OCI-LY7 (cell line): ENCODE data around the gene S100A7A. TPM values are rescaled to one million over a fixed set of nuclear protein-coding genes. Genes with fewer than 3 reads are reported as not detected.

ENCODE experiments used
- BruUV-seq: library from RNA; stranded (reverse); fragments of 400-500 nt; replicated peaks from 2 replicates; lab custom pipeline; 2021; lab: Mats Ljungman, UMichigan
- CTCF ChIA-PET: fragments of 300-600 bp; sonication (Branson Sonifier 250); formaldehyde crosslinking; loops from one replicate; lab custom pipeline; 2022; ENCODE audit warnings: antibody characterized with exemption; ENCODE audit not compliant: unreplicated experiment; lab: Charles Lee
- POLR2A ChIA-PET: fragments of 300-600 bp; sonication (Branson Sonifier 250); formaldehyde crosslinking; loops from one replicate; lab custom pipeline; 2022; ENCODE audit warnings: antibody characterized with exemption; lab: Charles Lee
- DNase-seq: peaks from one replicate; pipeline ENCODE4 v3.0.0-alpha.2; 2015; ENCODE audit warnings: low spot score
- H2AFZ ChIP-seq: fragments of 200-600 bp; sonication (generic), shearing (Covaris generic); 2 replicates; pipeline ENCODE4 v1.6.1; 2014; ENCODE audit warnings: mild to moderate bottlenecking, antibody characterized with exemption, low read length, moderate library complexity
- H3K27ac ChIP-seq: fragments of 200-600 bp; sonication (generic); 2 replicates; pipeline ENCODE4 v1.5.1; 2014; ENCODE audit warnings: mixed run types, low read depth, mild to moderate bottlenecking, moderate library complexity, low read length, inconsistent platforms; ENCODE audit not compliant: poor library complexity, severe bottlenecking
- H3K36me3 ChIP-seq: fragments of 200-600 bp; sonication (generic); 2 replicates; pipeline ENCODE4 v1.6.1; 2014; ENCODE audit warnings: mild to moderate bottlenecking, antibody characterized with exemption, low read length, moderate library complexity, mixed read lengths; ENCODE audit not compliant: insufficient read depth
- H3K4me1 ChIP-seq: fragments of 200-600 bp; sonication (generic); 2 replicates; pipeline ENCODE4 v1.5.1; 2014; ENCODE audit warnings: mild to moderate bottlenecking, low read length; ENCODE audit not compliant: insufficient read depth, poor library complexity, severe bottlenecking
- H3K4me2 ChIP-seq: fragments of 200-600 bp; sonication (generic); 2 replicates; pipeline ENCODE4 v1.6.1; 2014; ENCODE audit warnings: mild to moderate bottlenecking, low read length
- H3K4me3 ChIP-seq: fragments of 200-600 bp; sonication (generic); 2 replicates; pipeline ENCODE4 v1.5.1; 2014; ENCODE audit warnings: mild to moderate bottlenecking, low read depth, low read length; ENCODE audit not compliant: poor library complexity, severe bottlenecking
- H3K79me2 ChIP-seq: fragments of 200-600 bp; sonication (generic); 2 replicates; pipeline ENCODE4 v1.6.1; 2016; ENCODE audit warnings: low read depth, mild to moderate bottlenecking, low read length, moderate library complexity, mixed read lengths; ENCODE audit not compliant: insufficient read depth
- H3K9me2 ChIP-seq: fragments of 200-600 bp; sonication (generic); 2 replicates; pipeline ENCODE4 v1.6.1; 2016; ENCODE audit warnings: mild to moderate bottlenecking, low read length, mixed read lengths; ENCODE audit not compliant: insufficient read depth
- H3K9me3 ChIP-seq: fragments of 200-600 bp; sonication (generic); 2 replicates; pipeline ENCODE4 v1.6.1; 2014; ENCODE audit warnings: mild to moderate bottlenecking, mixed run types, low read length, mixed read lengths
- H4K20me1 ChIP-seq: fragments of 200-600 bp; sonication (generic); 2 replicates; pipeline ENCODE4 v1.6.1; 2014; ENCODE audit warnings: mild to moderate bottlenecking, antibody characterized with exemption, low read length, moderate library complexity, mixed read lengths; ENCODE audit not compliant: insufficient read depth
- EZH2phosphoT487 ChIP-seq: fragments of 200-600 bp; sonication (generic); IDR thresholded peaks from 2 replicates; pipeline ENCODE4 v1.6.1; 2018; ENCODE audit warnings: low read depth, borderline replicate concordance, mild to moderate bottlenecking, mixed run types, antibody characterized with exemption, low read length, moderate library complexity, mixed read lengths
- intact Hi-C: fragments of 100-400 bp; cut with micrococcal nuclease; formaldehyde crosslinking; loops from one replicate; pipeline ENCODE4 v1.10.0; 2022; ENCODE audit not compliant: unreplicated experiment
- total RNA-seq, 2 experiments: library from RNA; depleted of rRNA in 1 of 2; stranded (reverse); fragments of >200 nt in 1 of 2; shearing (Covaris generic) in 1 of 2; gene quantifications; 2 replicates each; pipeline ENCODE4 v1.2.3, GENCODE V29; 2014 to 2022
- TF ChIP-seq, protein P1 (sequence below): fragments of 200-600 bp; sonication (generic); conservative IDR thresholded peaks from 2 replicates; pipeline ENCODE4 v1.5.1; 2014; ENCODE audit warnings: mild to moderate bottlenecking, antibody characterized with exemption, low read length, moderate library complexity, mixed read lengths

The S100A7A gene
- total RNA-seq, 2 experiments from 2014 or later = not detected

DNA sequence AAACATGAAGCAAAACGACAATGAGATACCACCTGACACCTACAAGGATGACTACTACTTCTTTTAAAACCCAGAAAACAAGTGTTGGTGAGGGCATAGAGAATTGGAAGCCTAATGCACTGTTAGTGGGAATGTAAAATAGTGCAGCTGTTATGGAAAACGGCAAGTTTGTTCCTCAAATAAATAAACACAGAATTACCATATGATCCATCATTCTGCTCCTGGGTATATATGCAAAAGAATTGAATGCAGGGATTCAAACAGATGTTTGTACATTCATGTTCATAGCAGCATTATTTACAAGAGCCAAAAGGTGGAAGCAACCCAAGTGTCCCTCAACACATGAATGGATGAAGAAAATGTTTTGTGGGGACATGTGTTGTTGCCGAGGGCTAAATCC is 24.1 kb upstream of the S100A7A start:
- no peaks in the 10 kb centered on the region for H3K9me2 ChIP-seq
- H3K4me1 ChIP-seq = no peaks in the 10 kb centered on the region
- H3K79me2 ChIP-seq = no peaks in the 10 kb centered on the region
- H2AFZ ChIP-seq = no peak overlapping the region
- H3K27ac ChIP-seq = no peak overlapping the region
- no peaks in the 10 kb centered on the region for H3K36me3 ChIP-seq
- DNase-seq = no peak
- no peaks in the 10 kb centered on the region for H4K20me1 ChIP-seq
- no peak overlapping the region for H3K4me3 ChIP-seq
- no peaks in the 10 kb centered on the region for H3K9me3 ChIP-seq
- intact Hi-C loops = no loop called here
- no peak overlapping the region for H3K4me2 ChIP-seq
- ChIA-PET CTCF (no interaction called here), POLR2A (no interaction called here)
- no TSS peak for BruUV-seq
- TF ChIP-seq, protein P1, sequence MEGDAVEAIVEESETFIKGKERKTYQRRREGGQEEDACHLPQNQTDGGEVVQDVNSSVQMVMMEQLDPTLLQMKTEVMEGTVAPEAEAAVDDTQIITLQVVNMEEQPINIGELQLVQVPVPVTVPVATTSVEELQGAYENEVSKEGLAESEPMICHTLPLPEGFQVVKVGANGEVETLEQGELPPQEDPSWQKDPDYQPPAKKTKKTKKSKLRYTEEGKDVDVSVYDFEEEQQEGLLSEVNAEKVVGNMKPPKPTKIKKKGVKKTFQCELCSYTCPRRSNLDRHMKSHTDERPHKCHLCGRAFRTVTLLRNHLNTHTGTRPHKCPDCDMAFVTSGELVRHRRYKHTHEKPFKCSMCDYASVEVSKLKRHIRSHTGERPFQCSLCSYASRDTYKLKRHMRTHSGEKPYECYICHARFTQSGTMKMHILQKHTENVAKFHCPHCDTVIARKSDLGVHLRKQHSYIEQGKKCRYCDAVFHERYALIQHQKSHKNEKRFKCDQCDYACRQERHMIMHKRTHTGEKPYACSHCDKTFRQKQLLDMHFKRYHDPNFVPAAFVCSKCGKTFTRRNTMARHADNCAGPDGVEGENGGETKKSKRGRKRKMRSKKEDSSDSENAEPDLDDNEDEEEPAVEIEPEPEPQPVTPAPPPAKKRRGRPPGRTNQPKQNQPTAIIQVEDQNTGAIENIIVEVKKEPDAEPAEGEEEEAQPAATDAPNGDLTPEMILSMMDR = no peak
- TF ChIP-seq EZH2phosphoT487 = no peak

DNA sequence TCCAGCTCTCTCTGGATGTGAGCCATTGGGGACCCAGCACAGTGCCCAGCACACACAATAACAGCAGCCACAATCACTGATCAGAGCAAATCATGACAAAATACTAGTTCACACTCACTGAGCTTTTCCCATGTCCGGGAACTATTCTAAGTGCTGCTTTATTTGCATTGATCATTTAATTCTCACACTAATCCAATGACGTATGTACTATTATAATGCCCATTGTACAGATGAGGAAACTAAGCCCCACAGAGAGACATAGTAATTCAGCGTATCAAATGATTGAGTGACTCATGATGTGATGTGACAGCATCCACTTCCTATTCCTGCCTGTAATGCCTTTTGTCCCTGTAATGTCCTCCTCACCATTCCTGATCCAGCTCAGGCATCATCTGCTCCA is 23.5 kb upstream of the S100A7A start:
- Histone ChIP-seq H3K4me1 (no peaks in the 10 kb centered on the region), H3K36me3 (no peaks in the 10 kb centered on the region), H3K9me2 (no peaks in the 10 kb centered on the region), H3K79me2 (no peaks in the 10 kb centered on the region), H3K4me3 (no peak overlapping the region), H3K27ac (no peak overlapping the region), H3K4me2 (no peak overlapping the region), H4K20me1 (no peaks in the 10 kb centered on the region), H3K9me3 (no peaks in the 10 kb centered on the region), H2AFZ (no peak overlapping the region)
- ChIA-PET CTCF (no interaction called here), POLR2A (no interaction called here)
- no TSS peak for BruUV-seq
- intact Hi-C loops = no loop called here
- TF ChIP-seq EZH2phosphoT487 = no peak
- TF ChIP-seq, protein P1 = no peak
- no peak for DNase-seq

DNA sequence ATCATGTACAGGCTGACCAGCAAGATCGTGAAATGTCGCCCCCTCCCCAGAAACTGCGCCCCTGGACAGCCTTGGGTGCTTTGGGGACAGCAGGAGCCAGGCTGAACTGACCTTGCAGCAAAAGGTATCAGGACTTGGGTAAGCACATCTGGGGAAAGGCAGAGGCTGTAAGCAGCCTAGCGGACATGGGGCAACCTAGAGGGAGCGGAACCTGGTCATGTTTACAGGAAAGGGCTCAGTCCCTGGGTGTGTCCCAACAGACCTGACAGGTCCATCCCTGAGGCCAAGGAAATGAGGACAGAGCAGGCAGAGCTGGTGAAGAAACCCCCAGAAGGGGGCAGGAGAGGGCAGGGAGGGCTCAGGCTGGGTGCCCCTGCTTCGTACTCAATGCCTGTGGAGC is 22.4 kb upstream of the S100A7A start:
- no peaks in the 10 kb centered on the region for H3K4me1 ChIP-seq
- H3K79me2 ChIP-seq = no peaks in the 10 kb centered on the region
- BruUV-seq = no TSS peak
- no peak for TF ChIP-seq EZH2phosphoT487
- TF ChIP-seq, protein P1 = peak; percentile 17; the same call in 1 of the 2 replicates
- no peak overlapping the region for H2AFZ ChIP-seq
- no peaks in the 10 kb centered on the region for H3K36me3 ChIP-seq
- POLR2A ChIA-PET = no interaction called here
- H3K9me3 ChIP-seq = no peaks in the 10 kb centered on the region
- DNase-seq = no peak
- no peak overlapping the region for H3K4me2 ChIP-seq
- H3K9me2 ChIP-seq = no peaks in the 10 kb centered on the region
- CTCF ChIA-PET = no interaction called here
- H4K20me1 ChIP-seq = no peaks in the 10 kb centered on the region
- no peak overlapping the region for H3K4me3 ChIP-seq
- no peak overlapping the region for H3K27ac ChIP-seq
- intact Hi-C loops = no loop called here
